Parathyroid adenoma (tissue), 2 donors: Measurements from ENCODE around the gene TMEM244.

Experiments
- H2AFZ ChIP-seq: fragments of 300-600 bp; sonication (generic); one replicate; pipeline ENCODE4 v1.7.0; 2017; ENCODE audit warnings: antibody characterized with exemption, mild to moderate bottlenecking
- H3K27ac ChIP-seq: fragments of 300-600 bp; sonication (generic); one replicate; pipeline ENCODE4 v1.7.0; 2017
- H3K27me3 ChIP-seq: fragments of 300-600 bp; sonication (generic); one replicate; pipeline ENCODE4 v1.7.0; 2017; ENCODE audit warnings: low read length; ENCODE audit not compliant: control insufficient read depth, insufficient read depth
- H3K36me3 ChIP-seq: fragments of 300-600 bp; sonication (generic); one replicate; pipeline ENCODE4 v1.7.0; 2017; ENCODE audit warnings: low read length; ENCODE audit not compliant: control insufficient read depth, insufficient read depth
- H3K4me1 ChIP-seq: fragments of 300-600 bp; sonication (generic); one replicate; pipeline ENCODE4 v1.7.0; 2017; ENCODE audit warnings: control low read depth
- H3K4me2 ChIP-seq: fragments of 300-600 bp; sonication (generic); one replicate; pipeline ENCODE4 v1.7.0; 2017; ENCODE audit warnings: low read length
- H3K4me3 ChIP-seq: fragments of 300-600 bp; sonication (generic); one replicate; pipeline ENCODE4 v1.7.0; 2017; ENCODE audit warnings: low read depth, low read length
- H3K79me2 ChIP-seq: fragments of 300-600 bp; sonication (generic); one replicate; pipeline ENCODE4 v1.7.0; 2017; ENCODE audit warnings: control low read depth
- H3K9ac ChIP-seq: fragments of 300-600 bp; sonication (generic); one replicate; pipeline ENCODE4 v1.7.0; 2017; ENCODE audit warnings: mild to moderate bottlenecking
- H3K9me3 ChIP-seq: fragments of 300-600 bp; sonication (generic); one replicate; pipeline ENCODE4 v1.7.0; 2017; ENCODE audit warnings: low read length; ENCODE audit not compliant: control insufficient read depth
- CTCF ChIP-seq: fragments of 300-600 bp; sonication (generic); IDR thresholded peaks from one replicate; pipeline ENCODE4 v1.7.0; 2017; ENCODE audit warnings: antibody characterized with exemption, mild to moderate bottlenecking
- donor health status: primary hyperparathyroidism.

Gene TMEM244

GRCh38 chr6:129903082-129903481 lies 42.0 kb upstream of the TMEM244 start:
- Histone ChIP-seq H3K27ac (no peak overlapping the region), H3K4me2 (no peak overlapping the region), H3K9me3 (no peaks in the 10 kb centered on the region), H3K4me3 (no peak overlapping the region), H3K9ac (no peak overlapping the region), H3K36me3 (no peaks in the 10 kb centered on the region), H3K79me2 (no peaks in the 10 kb centered on the region), H2AFZ (no peak overlapping the region), H3K4me1 (no peaks in the 10 kb centered on the region), H3K27me3 (no peaks in the 10 kb centered on the region)
- no peak for TF ChIP-seq CTCF

- no peak for TF ChIP-seq CTCF
- no peak overlapping the region for H3K4me2 ChIP-seq
Measured at GRCh38 chr6:129902681-129903080, 41.6 kb upstream of the TMEM244 start.

GRCh38 chr6:129901910-129902309 lies 40.8 kb upstream of the TMEM244 start:
- H3K27me3 ChIP-seq, result no peaks in the 10 kb centered on the region
- no peak overlapping the region for H2AFZ ChIP-seq
- no peaks in the 10 kb centered on the region for H3K79me2 ChIP-seq
- H3K9ac ChIP-seq, result no peak overlapping the region
- no peak for TF ChIP-seq CTCF
- H3K9me3 ChIP-seq, result no peaks in the 10 kb centered on the region
- H3K4me1 ChIP-seq, result no peaks in the 10 kb centered on the region
- H3K4me3 ChIP-seq, result no peak overlapping the region
- no peak overlapping the region for H3K27ac ChIP-seq
- no peaks in the 10 kb centered on the region for H3K36me3 ChIP-seq
- no peak overlapping the region for H3K4me2 ChIP-seq

More at GRCh38 chr6:129902681-129903080, 41.6 kb upstream of the TMEM244 start:
- Histone ChIP-seq H3K27me3 (no peaks in the 10 kb centered on the region), H3K9me3 (no peaks in the 10 kb centered on the region), H3K36me3 (no peaks in the 10 kb centered on the region), H3K27ac (no peak overlapping the region), H3K4me3 (no peak overlapping the region), H3K79me2 (no peaks in the 10 kb centered on the region), H3K4me1 (no peaks in the 10 kb centered on the region), H2AFZ (no peak overlapping the region), H3K9ac (no peak overlapping the region)

- Histone ChIP-seq H3K27ac (no peak overlapping the region), H3K9ac (no peak overlapping the region), H3K36me3 (no peaks in the 10 kb centered on the region), H3K9me3 (no peaks in the 10 kb centered on the region), H2AFZ (no peak overlapping the region), H3K4me2 (no peak overlapping the region), H3K27me3 (no peaks in the 10 kb centered on the region), H3K4me3 (no peak overlapping the region), H3K4me1 (no peaks in the 10 kb centered on the region), H3K79me2 (no peaks in the 10 kb centered on the region)
- TF ChIP-seq CTCF, result no peak
Measured at GRCh38 chr6:129895692-129896091, 34.6 kb upstream of the TMEM244 start.

GRCh38 chr6:129894921-129895320 lies 33.8 kb upstream of the TMEM244 start:
- H2AFZ ChIP-seq, result no peak overlapping the region
- H3K79me2 ChIP-seq, result no peaks in the 10 kb centered on the region
- no peaks in the 10 kb centered on the region for H3K4me1 ChIP-seq
- no peak overlapping the region for H3K4me3 ChIP-seq
- no peaks in the 10 kb centered on the region for H3K36me3 ChIP-seq
- TF ChIP-seq CTCF, result no peak
- H3K9me3 ChIP-seq, result no peaks in the 10 kb centered on the region
- H3K27ac ChIP-seq, result no peak overlapping the region
- H3K4me2 ChIP-seq, result no peak overlapping the region
- no peaks in the 10 kb centered on the region for H3K27me3 ChIP-seq
- H3K9ac ChIP-seq, result no peak overlapping the region
